GM12873 (cell line): Measurements from ENCODE around the gene LCE1A.
A peak's percentile ranks its signal among the peaks of the same experiment; 100 is the strongest.

Experiments used
- TF ChIP-seq, protein P1 (sequence below): IDR thresholded peaks from 2 replicates; pipeline ENCODE4 v1.5.1; 2012; ENCODE audit warnings: low read depth, mild to moderate bottlenecking, moderate library complexity, low read length, control low read depth; ENCODE audit not compliant: insufficient read depth; ENCODE audit errors: missing control alignments

Gene LCE1A

GRCh38 chr1:152866321-152866720 lies 39.0 kb downstream of the LCE1A start:
- TF ChIP-seq, protein P1, sequence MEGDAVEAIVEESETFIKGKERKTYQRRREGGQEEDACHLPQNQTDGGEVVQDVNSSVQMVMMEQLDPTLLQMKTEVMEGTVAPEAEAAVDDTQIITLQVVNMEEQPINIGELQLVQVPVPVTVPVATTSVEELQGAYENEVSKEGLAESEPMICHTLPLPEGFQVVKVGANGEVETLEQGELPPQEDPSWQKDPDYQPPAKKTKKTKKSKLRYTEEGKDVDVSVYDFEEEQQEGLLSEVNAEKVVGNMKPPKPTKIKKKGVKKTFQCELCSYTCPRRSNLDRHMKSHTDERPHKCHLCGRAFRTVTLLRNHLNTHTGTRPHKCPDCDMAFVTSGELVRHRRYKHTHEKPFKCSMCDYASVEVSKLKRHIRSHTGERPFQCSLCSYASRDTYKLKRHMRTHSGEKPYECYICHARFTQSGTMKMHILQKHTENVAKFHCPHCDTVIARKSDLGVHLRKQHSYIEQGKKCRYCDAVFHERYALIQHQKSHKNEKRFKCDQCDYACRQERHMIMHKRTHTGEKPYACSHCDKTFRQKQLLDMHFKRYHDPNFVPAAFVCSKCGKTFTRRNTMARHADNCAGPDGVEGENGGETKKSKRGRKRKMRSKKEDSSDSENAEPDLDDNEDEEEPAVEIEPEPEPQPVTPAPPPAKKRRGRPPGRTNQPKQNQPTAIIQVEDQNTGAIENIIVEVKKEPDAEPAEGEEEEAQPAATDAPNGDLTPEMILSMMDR, result no peak

DNA sequence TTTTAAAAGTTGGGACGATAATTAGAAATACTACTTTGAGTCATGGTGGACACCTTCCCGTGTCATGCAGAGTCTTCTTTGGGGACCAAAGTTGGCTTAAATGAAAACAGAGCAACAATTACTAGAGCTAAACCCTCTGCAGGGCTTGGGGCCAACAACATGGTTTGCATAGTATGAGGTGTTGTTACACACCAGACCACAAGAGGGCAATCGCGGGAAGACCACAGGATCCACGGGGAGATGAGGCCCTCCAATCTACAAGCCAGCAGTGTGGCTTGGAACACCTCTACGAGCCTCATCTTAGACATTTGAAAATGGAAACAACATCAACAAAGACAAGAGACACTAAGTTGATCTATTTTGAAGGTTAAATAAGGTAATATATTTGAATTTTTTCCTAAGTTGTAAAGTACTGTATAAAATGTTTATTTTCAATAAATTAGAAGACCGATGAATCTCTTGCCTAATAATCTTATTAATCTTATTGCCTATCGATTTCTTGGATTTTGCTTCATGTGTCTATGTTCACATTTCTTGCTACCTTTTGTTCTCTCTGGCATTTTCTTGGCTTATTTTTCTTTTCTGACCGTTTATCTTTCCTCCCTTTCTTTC lies 42.6 kb downstream of the LCE1A start:
- TF ChIP-seq, protein P1, result peak; percentile 88

DNA sequence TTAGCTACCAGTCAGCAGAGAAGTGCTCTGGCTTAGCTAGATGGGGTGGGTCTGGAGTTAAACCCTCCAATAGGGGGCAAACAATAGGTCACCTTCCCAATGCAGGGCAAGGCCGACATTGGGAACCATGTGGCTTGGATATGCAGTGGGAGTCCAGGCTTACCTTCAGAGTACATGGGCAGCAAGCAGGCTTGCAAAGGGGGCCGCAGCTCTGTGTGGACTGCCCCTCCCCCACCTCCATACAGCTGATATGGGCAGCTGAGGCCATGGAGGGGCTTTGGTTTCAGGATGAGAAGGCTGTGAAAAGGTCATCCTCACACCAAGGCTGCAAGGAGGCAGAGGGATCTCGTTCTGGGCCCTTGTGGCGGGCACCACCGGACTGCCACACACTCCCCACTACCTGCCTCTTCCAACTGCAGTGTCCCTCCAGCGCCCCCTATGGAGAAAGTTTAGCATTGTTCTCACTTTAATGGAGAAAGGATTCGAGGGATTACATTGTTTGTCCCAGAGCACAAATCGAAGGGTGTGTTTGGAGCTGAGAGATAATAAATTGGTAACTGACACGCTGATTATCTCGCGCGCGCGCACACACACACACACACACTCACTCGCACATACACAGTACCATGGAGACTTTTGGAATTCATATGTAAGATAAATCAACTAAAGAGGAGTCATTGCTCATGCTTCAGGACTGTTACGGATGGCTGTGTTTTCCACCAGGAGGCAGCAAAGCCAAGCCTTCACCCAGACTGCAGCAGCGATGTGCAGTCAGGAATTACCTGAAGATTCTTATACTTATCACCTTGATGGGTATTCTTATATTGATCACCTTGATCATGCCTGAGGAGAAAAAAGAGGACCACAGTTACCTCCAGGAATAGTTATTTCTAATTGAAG lies 43.8 kb downstream of the LCE1A start:
- TF ChIP-seq, protein P1, result peak; percentile 35

DNA sequence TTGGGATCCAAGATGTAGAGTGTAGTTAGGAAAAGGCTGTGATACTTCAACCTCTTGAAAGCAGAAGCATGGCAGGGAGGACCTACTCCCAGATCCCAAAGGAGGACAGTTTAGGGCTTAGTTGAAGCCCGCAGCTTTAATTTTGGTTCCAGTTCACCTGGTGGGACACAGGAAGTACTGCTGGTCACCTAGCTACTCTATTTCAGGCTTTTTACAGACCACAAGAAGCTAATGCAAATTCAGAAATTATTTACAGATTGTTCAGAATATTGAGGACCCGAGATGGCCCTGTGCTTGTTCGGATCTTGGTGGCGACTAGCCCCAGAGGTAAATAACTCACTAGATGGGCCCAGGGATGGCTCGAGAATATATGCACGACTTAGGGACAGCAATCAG lies 44.5 kb downstream of the LCE1A start:
- TF ChIP-seq, protein P1, result no peak

DNA sequence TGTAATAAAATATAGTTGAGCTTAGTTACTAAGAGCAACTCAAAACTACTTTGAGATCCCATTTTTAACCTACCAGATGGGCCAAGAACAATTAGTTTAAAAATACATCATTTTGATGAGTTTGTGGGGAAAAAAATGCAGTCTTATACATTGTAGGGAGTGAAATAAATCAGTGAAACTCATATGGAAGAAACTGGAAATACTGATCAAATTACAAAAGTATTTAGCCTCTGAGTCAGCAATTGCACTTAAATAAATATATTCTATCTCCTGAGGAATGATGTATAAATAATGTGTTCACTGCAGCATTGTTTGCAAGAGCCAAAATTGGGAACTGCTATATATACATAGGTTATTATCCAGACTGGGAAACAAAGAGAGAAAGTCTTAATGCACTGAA lies 46.2 kb downstream of the LCE1A start:
- TF ChIP-seq, protein P1, result no peak

GRCh38 chr1:152876827-152877226 lies 49.6 kb downstream of the LCE1A start:
- TF ChIP-seq, protein P1, result no peak
